Measurements from ENCODE around the gene ABHD6.

The ABHD6 gene

GRCh38 chr3:58206406-58207011 lies 31.1 kb upstream of the ABHD6 start:
- TF ChIP-seq, protein P1, sequence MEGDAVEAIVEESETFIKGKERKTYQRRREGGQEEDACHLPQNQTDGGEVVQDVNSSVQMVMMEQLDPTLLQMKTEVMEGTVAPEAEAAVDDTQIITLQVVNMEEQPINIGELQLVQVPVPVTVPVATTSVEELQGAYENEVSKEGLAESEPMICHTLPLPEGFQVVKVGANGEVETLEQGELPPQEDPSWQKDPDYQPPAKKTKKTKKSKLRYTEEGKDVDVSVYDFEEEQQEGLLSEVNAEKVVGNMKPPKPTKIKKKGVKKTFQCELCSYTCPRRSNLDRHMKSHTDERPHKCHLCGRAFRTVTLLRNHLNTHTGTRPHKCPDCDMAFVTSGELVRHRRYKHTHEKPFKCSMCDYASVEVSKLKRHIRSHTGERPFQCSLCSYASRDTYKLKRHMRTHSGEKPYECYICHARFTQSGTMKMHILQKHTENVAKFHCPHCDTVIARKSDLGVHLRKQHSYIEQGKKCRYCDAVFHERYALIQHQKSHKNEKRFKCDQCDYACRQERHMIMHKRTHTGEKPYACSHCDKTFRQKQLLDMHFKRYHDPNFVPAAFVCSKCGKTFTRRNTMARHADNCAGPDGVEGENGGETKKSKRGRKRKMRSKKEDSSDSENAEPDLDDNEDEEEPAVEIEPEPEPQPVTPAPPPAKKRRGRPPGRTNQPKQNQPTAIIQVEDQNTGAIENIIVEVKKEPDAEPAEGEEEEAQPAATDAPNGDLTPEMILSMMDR (IDR thresholded peaks at IDR 0.05; ENCODE audit: extremely low read depth, insufficient read depth, missing control alignments), result no peak
- in situ Hi-C loops (cut with MboI; ENCODE audit: low pct_unique_long_range_greater_than_20kb, low sequenced_read_pairs, unreplicated experiment), result no loop called here
- no peak for DNase-seq (ENCODE audit: low spot score)

- no peak for DNase-seq (ENCODE audit: low spot score)
- TF ChIP-seq, protein P1 (IDR thresholded peaks at IDR 0.05; ENCODE audit: extremely low read depth, insufficient read depth, missing control alignments), result no peak
- in situ Hi-C loops (cut with MboI; ENCODE audit: low pct_unique_long_range_greater_than_20kb, low sequenced_read_pairs, unreplicated experiment), result no loop called here
Observed at GRCh38 chr3:58207954-58208353, 29.6 kb upstream of the ABHD6 start.

- in situ Hi-C loops (cut with MboI; ENCODE audit: low pct_unique_long_range_greater_than_20kb, low sequenced_read_pairs, unreplicated experiment), result no loop called here
- DNase-seq (ENCODE audit: low spot score), result no peak
- TF ChIP-seq, protein P1 (IDR thresholded peaks at IDR 0.05; ENCODE audit: extremely low read depth, insufficient read depth, missing control alignments), result no peak
Observed at GRCh38 chr3:58209933-58210332, 27.7 kb upstream of the ABHD6 start.

DNA sequence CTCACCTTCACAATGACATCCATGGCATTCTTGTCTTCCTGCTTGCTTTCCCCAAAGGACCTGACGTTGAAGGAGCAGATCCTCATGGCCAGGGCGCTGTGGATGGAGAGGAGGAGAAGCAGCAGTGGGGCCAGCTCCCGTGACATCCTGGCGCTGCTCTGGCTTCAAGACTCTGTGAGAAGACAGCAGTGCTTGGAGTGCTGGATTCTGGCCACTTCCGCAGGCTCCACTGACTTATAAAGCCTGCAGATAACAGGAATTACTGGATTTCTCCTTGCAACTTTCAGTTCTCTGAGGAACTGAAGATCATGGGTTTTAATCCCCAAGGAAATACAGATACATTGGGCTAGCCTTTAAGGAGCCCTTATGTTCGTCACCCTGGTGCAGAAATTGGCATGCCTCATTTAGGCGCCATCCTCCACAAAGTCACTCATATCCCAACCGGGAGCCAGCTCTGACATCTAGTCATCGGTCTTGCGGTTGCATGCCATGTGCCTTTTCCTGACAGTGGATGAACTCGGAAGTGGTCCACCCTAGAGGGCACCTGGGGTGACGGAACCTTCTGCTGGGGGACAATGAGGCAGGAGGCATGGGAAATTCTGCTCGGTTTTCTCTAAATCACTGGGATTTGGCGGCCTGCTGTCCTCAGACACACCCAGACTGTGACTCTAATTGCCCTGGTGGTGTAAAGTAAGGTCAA lies 26.7 kb upstream of the ABHD6 start, which contains the start of gene DNASE1L3:
Gene DNASE1L3 (minus strand): TSS at position 212 of the 700 bp plus-strand sequence. CDS start 66 bp downstream, at position 146.
- no peak for DNase-seq (ENCODE audit: low spot score)
- TF ChIP-seq, protein P1 (IDR thresholded peaks at IDR 0.05; ENCODE audit: extremely low read depth, insufficient read depth, missing control alignments), result no peak
- in situ Hi-C loops (cut with MboI; ENCODE audit: low pct_unique_long_range_greater_than_20kb, low sequenced_read_pairs, unreplicated experiment), result no loop called here

GRCh38 chr3:58214484-58215316 lies 22.9 kb upstream of the ABHD6 start:
- in situ Hi-C loops (cut with MboI; ENCODE audit: low pct_unique_long_range_greater_than_20kb, low sequenced_read_pairs, unreplicated experiment), result no loop called here
- TF ChIP-seq, protein P1 (IDR thresholded peaks at IDR 0.05; ENCODE audit: extremely low read depth, insufficient read depth, missing control alignments), result peak; percentile 29
- peak; percentile 67 for DNase-seq (ENCODE audit: low spot score)

GRCh38 chr3:58215317-58216025 lies 22.1 kb upstream of the ABHD6 start:
- in situ Hi-C loops (cut with MboI; ENCODE audit: low pct_unique_long_range_greater_than_20kb, low sequenced_read_pairs, unreplicated experiment), result no loop called here
- TF ChIP-seq, protein P1 (IDR thresholded peaks at IDR 0.05; ENCODE audit: extremely low read depth, insufficient read depth, missing control alignments), result no peak

More at GRCh38 chr3:58215317-58216025, 22.1 kb upstream of the ABHD6 start:
- no peak for DNase-seq (ENCODE audit: low spot score)

Data from GM13977 (cell line).